ENCODE results near the gene NAV2.

- TF ChIP-seq CTCF (IDR thresholded peaks at IDR 0.05; ENCODE audit: borderline replicate concordance, extremely low read depth, low read length, poor library complexity, severe bottlenecking) (no peak), EZH2 (IDR thresholded peaks at IDR 0.05; ENCODE audit: borderline replicate concordance, low read depth, low read length, severe bottlenecking) (no peak)
Measured at GRCh38 chr11:20058749-20059458, 346.3 kb downstream of the NAV2 start.

Data from DND-41 (cell line).